HepG2 (cell line): Measurements from ENCODE around the gene PRIMPOL. TPM values are rescaled to one million over a fixed set of nuclear protein-coding genes. Genes with fewer than 3 reads are reported as not detected.
A peak's percentile ranks its signal among the peaks of the same experiment; 100 is the strongest.

Experiments
- BRF2 ChIP-seq: sonication (generic); formaldehyde crosslinking; IDR thresholded peaks from 2 replicates; pipeline ENCODE4 v1.8.1; 2022; ENCODE audit warnings: mild to moderate bottlenecking, missing genetic modification reagents
- FOXO1 ChIP-seq: sonication (generic); formaldehyde crosslinking; IDR thresholded peaks from 2 replicates; pipeline ENCODE4 v1.4.0; 2020; ENCODE audit warnings: missing genetic modification reagents
- GATA4 ChIP-seq: sonication (generic); IDR thresholded peaks from 2 replicates; pipeline ENCODE4 v1.6.1; 2016; ENCODE audit warnings: antibody characterized with exemption, low read depth, borderline replicate concordance
- GLI4 ChIP-seq: sonication (generic); formaldehyde crosslinking; IDR thresholded peaks from 2 replicates; pipeline ENCODE4 v1.5.1; 2020; ENCODE audit warnings: missing genetic modification reagents, mild to moderate bottlenecking, moderate library complexity, borderline replicate concordance
- HDAC1 ChIP-seq: sonication (generic); formaldehyde crosslinking; IDR thresholded peaks from 2 replicates; pipeline ENCODE4 v1.5.1; 2020; ENCODE audit warnings: mild to moderate bottlenecking, missing genetic modification reagents
- HDAC6 ChIP-seq: fragments of 200-600 bp; sonication (generic); IDR thresholded peaks from 2 replicates; pipeline ENCODE4 v1.7.0; 2017; ENCODE audit warnings: mild to moderate bottlenecking, antibody characterized with exemption, low read length, low read depth
- MNT ChIP-seq: fragments of 450-650 bp; IDR thresholded peaks from 2 replicates; pipeline ENCODE4 v1.6.1; 2016
- MXD4 ChIP-seq: IDR thresholded peaks from 2 replicates; pipeline ENCODE4 v1.6.1; 2016; ENCODE audit warnings: mild to moderate bottlenecking, missing biosample characterization, missing genetic modification reagents
- NFAT5 ChIP-seq: sonication (generic); formaldehyde crosslinking; IDR thresholded peaks from 2 replicates; pipeline ENCODE4 v1.4.0; 2020; ENCODE audit warnings: missing genetic modification reagents
- SCMH1 ChIP-seq: sonication (generic); formaldehyde crosslinking; IDR thresholded peaks from 2 replicates; pipeline ENCODE4 v1.9.0; 2021; ENCODE audit warnings: missing genetic modification reagents, mild to moderate bottlenecking, borderline replicate concordance
- TBP ChIP-seq: sonication (generic); formaldehyde crosslinking; IDR thresholded peaks from 2 replicates; pipeline ENCODE4 v1.5.0; 2020; ENCODE audit warnings: missing genetic modification reagents
- TEAD2 ChIP-seq: sonication (generic); formaldehyde crosslinking; IDR thresholded peaks from 2 replicates; pipeline ENCODE4 v1.9.0; 2021; ENCODE audit warnings: missing genetic modification reagents
- TFE3 ChIP-seq: IDR thresholded peaks from 2 replicates; pipeline ENCODE4 v1.6.1; 2016
- ZBTB21 ChIP-seq: sonication (generic); formaldehyde crosslinking; IDR thresholded peaks from 2 replicates; pipeline ENCODE4 v1.4.0; 2020; ENCODE audit warnings: missing genetic modification reagents
- ZFP62 ChIP-seq: sonication (generic); formaldehyde crosslinking; IDR thresholded peaks from 2 replicates; pipeline ENCODE4 v1.4.0; 2020; ENCODE audit warnings: missing genetic modification reagents
- ZFY ChIP-seq: sonication (generic); formaldehyde crosslinking; IDR thresholded peaks from 2 replicates; pipeline ENCODE4 v1.4.0; 2020; ENCODE audit warnings: missing genetic modification reagents
- ZNF143 ChIP-seq: sonication (generic); formaldehyde crosslinking; IDR thresholded peaks from 2 replicates; pipeline ENCODE4 v1.4.0; 2020; ENCODE audit warnings: missing genetic modification reagents
- ZNF382 ChIP-seq: sonication (generic); formaldehyde crosslinking; IDR thresholded peaks from 2 replicates; pipeline ENCODE4 v1.5.0; 2020; ENCODE audit warnings: missing genetic modification reagents, mild to moderate bottlenecking, borderline replicate concordance
- ZNF468 ChIP-seq: sonication (generic); formaldehyde crosslinking; IDR thresholded peaks from 2 replicates; pipeline ENCODE4 v1.8.0; 2022; ENCODE audit warnings: mild to moderate bottlenecking, moderate library complexity, missing genetic modification reagents
- ZNF788 ChIP-seq: sonication (generic); formaldehyde crosslinking; IDR thresholded peaks from 2 replicates; pipeline ENCODE4 v1.5.0; 2020; ENCODE audit warnings: mild to moderate bottlenecking, missing genetic modification reagents, borderline replicate concordance
- ZSCAN22 ChIP-seq: sonication (generic); formaldehyde crosslinking; IDR thresholded peaks from 2 replicates; pipeline ENCODE4 v1.4.0; 2020; ENCODE audit warnings: mild to moderate bottlenecking, missing genetic modification reagents
- polyA plus RNA-seq, 8 experiments: library from polyadenylated mRNA; depleted of rRNA in 3 of 8; stranded (reverse) in 7 of 8; unstranded in 1 of 8; fragments of >200 nt; fragmentation: Illumina TruSeq in 4 of 8; extraction: Trizol in 4 of 8; gene quantifications; 2 replicates each; pipeline versions ENCODE4 v1.2.1 to v1.2.3, GENCODE V29; 2011 to 2016; ENCODE audit warnings: low read depth in 4 of 8, missing spikeins in 1 of 8, mixed read lengths in 1 of 8; ENCODE audit not compliant: insufficient read depth in 1 of 8
- total RNA-seq, 5 experiments: library from RNA; depleted of rRNA; stranded (reverse); fragments of >200 nt; fragmentation: Illumina TruSeq; extraction: Trizol; gene quantifications; 2 replicates each; pipeline ENCODE4 v1.2.3, GENCODE V29; 2016; ENCODE audit warnings: low read depth in 1 of 5

Gene PRIMPOL
- total and polyA plus RNA-seq, 2 of the 13 experiments (the other 11 are each of a cell fraction or from before 2014, with no cell fraction given), result 7.3 to 11.0 TPM

GRCh38 chr4:184733654-184734524 is 84.4 kb downstream of the PRIMPOL start, which contains the start of gene CENPU (continued):
- peak; percentile 83 for TF ChIP-seq ZFY (CRISPR knock-in tag)
- no peak for TF ChIP-seq SCMH1 (CRISPR knock-in tag)
- TF ChIP-seq ZSCAN22 (CRISPR knock-in tag), result 0 out of 2 replicates have a peak, but pooled peaks have one; percentile 54
- TF ChIP-seq NFAT5, result peak; percentile 93; the same call in 1 of the 2 replicates
- TF ChIP-seq GATA4, result peak; percentile 68; the same call in 1 of the 2 replicates
- TF ChIP-seq HDAC1 (CRISPR knock-in tag), result peak; percentile 98
- peak; percentile 94 for TF ChIP-seq BRF2 (CRISPR knock-in tag)
- peak; percentile 94 for TF ChIP-seq MXD4
- TF ChIP-seq ZBTB21 (CRISPR knock-in tag), result peak; percentile 48; the same call in 1 of the 2 replicates
- peak; percentile 90; the same call in 1 of the 2 replicates for TF ChIP-seq MNT
- no peak for TF ChIP-seq ZNF468 (CRISPR knock-in tag)
- TF ChIP-seq TBP (CRISPR knock-in tag), result 0 out of 2 replicates have a peak, but pooled peaks have one; percentile 8
- peak; percentile 75 for TF ChIP-seq ZNF143 (CRISPR knock-in tag)
- no peak for TF ChIP-seq ZNF382
- TF ChIP-seq FOXO1 (CRISPR knock-in tag), result peak; percentile 92
- TF ChIP-seq ZFP62 (CRISPR knock-in tag), result no peak
- TF ChIP-seq ZNF788 (CRISPR knock-in tag), result peak; percentile 100
- TF ChIP-seq HDAC6, result no peak
- TF ChIP-seq TEAD2 (CRISPR knock-in tag), result no peak
- peak; percentile 85 for TF ChIP-seq TFE3
- peak; percentile 77; the same call in 1 of the 2 replicates for TF ChIP-seq GLI4 (CRISPR knock-in tag)
